GM19324 (cell line): Measurements from ENCODE around the gene TFDP2.
"Not testable (repeated sequence)": the region's sequence is repeated elsewhere in the genome, so short reads cannot be mapped to it uniquely, and the experiment has no call there.

Source experiments
- ATAC-seq: cut with Tn5 transposase; IDR thresholded peaks from one replicate; pipeline ENCODE4 v1.9.1; 2021; ENCODE audit warnings: mild to moderate bottlenecking, moderate library complexity; ENCODE audit not compliant: unreplicated experiment, low FRiP score

TFDP2 gene

DNA sequence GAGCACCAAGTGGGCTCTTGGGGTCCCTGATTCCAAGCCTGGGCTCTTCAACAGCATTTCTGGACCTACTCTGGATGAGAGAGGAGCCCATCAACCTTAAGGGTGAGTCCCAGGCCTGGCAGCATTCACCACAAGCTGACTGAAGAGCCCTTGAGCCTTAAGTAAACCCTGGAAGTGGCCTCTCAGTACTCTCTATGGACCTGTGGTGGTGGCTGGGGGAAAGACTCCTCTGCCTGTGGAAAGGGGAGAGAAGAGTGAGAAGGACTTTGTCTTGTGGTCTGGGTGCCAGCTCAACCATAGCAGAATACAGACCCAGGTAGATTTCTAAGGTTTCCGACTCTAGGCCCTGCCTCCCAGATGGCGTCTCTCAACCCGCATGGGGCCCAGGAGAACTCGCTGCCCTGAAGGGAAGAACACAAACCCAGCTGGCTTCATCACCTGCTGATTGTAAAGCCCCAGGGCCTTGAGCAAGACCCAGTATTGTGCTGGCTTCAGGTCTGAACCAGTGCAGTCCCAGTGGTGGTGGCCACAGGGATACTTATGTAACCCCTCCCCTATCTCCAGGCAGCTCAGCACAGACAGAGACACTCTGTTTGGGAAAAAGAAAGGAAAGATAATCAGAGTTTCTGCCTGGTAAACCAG lies 71.4 kb downstream of the TFDP2 start:
- no peak for ATAC-seq

DNA sequence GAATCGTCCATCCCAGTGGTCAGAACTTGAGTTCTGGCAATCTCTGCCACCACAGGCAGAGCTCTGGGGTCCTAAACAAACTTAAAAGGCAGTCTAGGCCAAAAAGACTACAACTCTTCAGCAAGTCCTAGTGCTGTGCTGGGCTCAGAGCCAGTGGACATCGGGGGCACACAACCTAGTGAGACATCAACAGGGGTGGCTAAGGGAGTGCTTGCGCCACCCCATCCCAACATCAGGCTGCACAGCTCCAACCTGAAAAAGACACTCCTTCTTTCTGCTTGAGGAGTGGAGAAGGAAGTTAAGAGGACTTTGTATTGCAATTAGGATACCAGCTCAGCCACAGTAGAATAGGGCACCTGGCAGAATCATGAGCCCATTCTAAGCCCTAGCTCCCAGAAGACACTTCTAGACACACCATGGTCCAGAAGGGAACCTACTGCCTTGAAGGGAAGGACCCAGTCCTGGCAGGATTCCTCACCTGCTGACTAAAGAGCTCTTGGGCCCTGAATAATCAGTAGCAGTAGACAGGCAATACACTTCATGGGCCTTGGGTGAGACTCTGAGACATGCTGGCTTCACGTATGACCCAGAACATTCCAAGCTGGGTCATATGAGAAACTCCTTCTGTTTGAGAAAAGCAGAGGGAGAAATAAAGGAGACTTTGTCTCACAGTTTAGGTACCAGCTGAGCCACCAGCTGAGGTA lies 72.0 kb downstream of the TFDP2 start:
- ATAC-seq = no peak

DNA sequence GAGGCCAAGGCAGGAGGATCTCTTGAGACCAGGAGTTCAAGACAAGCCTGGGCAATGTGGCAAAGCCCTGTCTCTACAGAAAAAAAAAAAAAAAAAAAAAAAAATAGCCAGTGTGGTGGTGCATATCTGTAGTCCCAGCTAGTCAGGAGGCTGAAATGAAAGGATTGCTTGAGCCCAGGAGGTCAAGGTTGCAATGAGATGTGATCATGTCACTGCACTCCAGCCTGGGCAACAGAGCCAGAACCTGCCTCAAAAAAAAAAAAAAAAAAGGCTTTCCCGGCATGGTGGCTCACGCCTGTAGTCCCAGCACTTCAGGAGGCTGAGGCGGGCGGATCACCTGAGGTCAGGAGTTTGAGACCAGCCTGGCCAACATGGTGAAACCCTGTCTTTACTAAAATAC lies 73.7 kb downstream of the TFDP2 start:
- ATAC-seq = not testable (repeated sequence)

DNA sequence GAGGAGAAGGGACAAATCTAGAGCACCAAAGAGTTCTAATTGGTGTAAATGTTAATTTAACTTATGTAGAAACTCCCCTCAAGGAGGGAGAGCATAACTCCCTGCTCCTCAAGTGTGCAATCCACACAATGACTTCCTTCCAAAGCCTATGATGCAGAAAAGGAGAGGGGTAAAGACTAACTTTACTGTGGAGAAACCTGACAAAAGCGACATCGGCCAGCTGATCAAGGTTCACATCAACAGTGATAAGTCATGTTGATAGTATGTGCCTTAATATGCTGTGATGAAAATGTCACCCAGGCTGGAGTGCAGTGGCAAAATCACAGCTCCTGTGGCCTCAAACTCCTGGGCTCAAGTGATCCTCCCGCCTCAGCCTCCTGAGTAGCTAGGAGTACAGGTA lies 76.5 kb downstream of the TFDP2 start:
- ATAC-seq = no peak

DNA sequence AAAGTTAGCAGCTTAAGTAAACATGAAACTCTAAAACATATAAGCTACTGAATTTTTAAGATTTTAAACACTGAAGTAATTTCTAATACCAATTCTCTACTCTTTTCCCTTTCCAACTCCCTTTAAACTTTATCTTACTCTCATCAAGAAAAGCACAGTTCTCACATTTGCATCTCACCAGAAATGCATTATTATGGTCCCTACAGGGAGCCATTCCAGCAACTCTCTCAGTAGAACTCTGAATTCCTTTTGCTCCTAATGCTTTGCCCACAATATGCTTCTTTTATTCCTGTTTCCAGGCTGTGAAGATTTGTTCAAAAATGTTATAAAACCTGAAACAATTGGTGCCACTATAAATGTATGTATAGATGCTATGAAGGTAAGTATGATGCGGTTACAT lies 83.4 kb downstream of the TFDP2 start:
- ATAC-seq = no peak

DNA sequence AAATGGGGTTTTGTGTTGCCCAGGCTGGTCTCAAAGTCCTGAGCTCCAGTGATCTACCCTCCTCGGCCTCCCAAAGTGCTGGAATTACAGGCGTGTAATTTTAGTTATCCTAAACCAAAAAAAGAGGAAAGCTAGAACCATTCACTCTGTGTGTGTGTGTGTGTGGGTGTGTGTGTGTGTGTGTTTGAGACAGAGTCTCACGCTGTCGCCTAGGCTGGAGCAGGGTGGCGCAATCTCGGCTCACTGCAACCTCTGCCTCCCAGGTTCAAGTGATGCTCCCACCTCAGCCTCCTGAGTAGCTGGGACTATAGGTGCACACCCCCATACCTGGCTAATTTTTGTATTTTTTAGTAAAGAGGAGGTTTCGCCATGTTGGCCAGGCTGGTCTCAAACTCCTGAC lies 84.0 kb downstream of the TFDP2 start:
- ATAC-seq = no peak

DNA sequence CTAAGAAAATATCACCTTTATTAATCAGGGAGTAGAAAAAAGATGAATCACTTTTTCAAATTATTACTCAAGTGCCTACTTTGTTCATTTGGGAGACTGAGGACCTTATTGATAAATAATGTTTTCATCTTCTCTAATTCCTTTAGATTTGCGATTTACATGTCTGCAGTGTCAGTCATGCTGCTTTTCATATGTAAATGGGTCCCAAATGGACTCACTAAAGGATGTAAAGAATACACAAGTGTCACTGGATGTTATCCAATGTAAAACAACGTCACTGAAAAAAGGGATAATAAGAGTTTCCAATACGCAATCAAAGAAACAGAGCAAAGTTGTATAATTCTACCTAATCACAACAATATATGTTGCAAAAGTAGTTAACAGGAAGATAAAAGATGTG lies 84.9 kb downstream of the TFDP2 start:
- no peak for ATAC-seq

DNA sequence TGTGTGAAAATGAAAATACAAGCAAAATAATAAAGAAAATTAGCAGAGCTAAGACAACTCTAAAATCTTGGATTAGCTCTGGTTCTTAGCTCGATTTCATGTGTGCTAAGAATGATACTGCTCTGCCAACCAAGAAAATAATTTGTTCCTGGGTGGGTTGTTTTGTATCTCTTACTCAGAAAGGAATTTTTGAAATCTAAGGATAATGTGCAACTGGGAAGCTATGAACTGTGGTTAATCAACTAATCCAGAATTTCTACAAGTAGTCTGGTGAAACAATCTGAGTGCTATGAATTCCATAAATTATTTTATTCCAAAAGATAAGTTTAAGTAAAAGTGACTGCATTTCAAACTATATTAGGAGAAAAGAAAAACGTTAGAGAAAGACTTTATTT lies 92.0 kb downstream of the TFDP2 start:
- ATAC-seq = no peak

DNA sequence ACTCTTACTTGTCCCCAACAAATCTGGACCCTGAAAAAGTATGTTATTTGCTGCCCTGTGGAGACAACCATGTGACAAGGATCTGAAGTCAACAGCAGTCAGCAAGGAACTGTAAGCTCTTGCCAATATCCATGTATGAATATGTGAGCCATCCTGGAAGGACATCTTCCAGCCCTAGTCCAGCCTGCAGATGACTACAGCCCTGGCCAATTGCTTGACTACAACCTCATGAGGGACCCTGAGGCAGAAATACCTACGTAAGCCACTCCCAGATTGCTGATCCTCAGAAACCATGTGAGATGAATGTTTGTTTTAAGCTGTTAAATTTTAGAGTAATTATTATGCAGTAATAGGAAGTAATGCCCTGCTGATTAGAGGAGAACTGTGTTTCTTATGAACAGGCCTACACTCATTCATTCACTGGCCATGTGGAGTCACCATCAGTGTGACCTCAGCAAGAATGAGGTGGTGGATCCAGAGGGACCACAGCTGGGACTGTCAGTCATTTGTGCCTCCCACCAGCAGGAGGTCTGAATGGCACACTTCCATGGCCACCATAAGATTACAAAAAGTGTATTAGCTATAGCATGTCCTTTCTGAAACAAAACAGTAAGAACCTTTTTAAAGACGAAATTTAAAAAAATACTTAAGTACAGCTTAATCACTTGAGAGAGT lies 92.6 kb downstream of the TFDP2 start:
- ATAC-seq = no peak

DNA sequence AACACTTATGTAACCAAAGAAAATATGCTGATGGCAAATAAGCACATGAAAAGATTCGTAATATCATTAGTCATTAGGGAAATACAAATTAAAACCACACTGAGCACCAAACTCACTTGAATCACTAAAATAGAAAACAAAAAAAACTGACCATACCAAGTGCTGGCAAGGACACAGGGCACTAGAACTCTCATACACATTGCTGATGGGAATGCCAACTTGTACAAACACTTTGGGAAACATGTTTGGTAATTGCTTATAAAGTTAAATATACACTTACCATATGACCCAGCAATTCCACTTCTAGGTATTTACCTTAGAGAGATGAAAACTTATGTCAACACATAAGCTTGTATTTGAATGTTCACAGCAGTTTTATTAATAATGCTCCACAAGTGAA lies 95.5 kb downstream of the TFDP2 start:
- ATAC-seq = no peak

DNA sequence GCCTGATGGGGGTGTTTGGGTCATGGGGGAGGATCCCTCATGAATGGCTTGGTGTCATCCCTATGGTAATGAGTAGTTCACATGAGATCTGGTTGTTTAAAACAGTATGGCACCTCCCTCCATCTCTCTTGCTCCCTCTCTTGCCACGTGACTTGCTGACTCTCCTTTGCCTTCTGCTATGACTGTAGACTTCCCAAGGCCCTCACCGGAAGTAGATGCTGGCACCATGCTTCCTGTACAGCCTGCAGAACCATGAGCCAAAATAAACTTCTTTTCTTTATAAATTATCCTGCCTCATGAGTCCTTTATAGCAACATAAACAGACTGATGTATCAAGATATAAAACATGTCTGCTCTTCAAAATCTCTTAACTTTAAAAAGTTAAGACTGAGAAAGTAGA lies 96.1 kb downstream of the TFDP2 start:
- ATAC-seq = no peak

DNA sequence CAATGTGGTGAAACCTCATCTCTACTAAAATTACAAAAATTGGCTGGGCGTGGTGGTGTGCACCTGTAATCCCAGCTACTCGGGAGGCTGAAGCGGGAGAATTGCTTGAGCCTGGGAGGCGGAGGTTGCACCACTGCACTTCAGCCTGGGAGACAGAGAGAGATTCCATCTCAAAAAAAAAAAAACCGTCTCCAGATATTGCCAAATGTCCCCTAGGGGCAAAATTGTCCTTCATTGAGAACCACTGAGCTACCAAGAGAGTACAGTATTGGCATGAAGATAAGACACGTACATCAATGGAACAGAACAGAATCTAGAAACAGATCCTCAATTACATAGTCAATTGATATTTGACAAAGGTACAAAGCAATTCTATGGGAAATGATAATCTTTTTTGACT lies 98.0 kb downstream of the TFDP2 start:
- no peak for ATAC-seq

DNA sequence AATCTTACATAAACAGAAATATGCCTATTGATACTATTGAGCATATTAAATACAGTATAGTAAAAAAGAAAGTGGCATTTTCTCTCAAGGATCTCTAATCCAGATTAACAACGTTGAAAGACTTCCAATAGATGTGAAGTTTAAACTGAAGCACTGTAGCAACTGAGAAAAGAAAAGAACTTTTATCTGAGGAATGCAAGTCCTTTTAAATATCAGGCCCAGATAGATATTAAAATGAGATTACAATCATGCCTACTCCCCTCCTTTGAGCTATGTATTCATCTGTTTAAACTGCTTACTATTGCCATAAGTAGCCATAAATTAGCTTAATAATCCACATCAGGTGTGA lies 102.3 kb downstream of the TFDP2 start:
- ATAC-seq = no peak

DNA sequence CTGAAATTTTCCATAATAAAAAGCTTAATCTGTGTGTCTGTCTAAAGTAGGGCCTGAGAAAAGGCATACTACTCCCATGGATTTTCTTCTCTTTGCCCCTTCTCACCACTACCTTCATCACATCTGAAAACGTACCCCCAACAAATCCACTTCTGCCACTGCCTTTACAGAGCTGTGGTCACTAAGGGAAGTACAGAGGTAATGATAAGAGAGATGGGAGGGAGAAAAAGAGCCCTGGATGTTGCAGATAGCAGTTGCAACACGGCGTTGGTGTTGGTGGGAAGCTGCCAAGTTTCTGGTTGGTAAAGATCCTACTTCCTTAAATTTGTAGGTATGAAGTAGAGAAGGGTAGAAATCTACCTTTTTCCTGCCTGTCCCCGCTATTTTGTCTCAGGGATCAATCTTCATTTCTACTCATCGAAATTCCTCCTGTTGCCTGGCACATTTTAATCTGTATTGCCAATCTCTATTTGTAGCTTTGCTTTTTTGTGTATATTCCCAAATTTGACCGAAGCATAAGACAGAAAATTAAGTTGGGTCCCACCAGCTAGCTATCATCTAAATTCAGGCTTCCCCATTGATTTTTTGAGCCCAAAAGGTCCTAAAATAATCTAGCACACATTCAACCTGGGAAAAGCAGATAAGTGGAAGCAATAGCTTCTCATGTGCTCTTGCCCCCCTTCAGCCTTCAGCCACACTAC lies 102.9 kb downstream of the TFDP2 start:
- ATAC-seq = no peak

DNA sequence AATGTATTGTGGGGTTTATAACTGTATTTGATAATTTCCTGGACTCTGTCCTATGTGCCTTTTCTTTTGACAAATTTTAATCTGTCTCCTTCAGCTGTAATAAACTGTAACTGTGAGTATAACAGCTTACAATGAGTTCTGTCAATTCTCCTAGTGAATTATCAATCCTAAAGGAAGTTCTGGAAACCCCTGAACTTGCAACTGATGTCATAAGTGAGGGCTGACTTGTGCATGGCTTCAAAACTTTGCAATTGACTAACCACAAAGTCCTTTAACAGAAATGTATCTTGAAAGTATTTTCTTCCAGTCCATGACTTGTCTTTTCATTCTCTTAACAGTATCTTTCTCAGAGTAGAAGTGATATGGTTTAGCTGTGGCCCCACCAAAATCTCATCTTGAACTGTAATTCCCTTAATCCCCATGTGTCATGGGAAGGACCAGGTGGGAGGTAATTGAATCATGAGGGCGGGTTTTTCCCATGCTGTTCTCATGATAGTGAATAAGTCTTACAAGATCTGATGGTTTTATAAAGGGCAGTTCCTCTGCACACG lies 108.3 kb downstream of the TFDP2 start:
- no peak for ATAC-seq

DNA sequence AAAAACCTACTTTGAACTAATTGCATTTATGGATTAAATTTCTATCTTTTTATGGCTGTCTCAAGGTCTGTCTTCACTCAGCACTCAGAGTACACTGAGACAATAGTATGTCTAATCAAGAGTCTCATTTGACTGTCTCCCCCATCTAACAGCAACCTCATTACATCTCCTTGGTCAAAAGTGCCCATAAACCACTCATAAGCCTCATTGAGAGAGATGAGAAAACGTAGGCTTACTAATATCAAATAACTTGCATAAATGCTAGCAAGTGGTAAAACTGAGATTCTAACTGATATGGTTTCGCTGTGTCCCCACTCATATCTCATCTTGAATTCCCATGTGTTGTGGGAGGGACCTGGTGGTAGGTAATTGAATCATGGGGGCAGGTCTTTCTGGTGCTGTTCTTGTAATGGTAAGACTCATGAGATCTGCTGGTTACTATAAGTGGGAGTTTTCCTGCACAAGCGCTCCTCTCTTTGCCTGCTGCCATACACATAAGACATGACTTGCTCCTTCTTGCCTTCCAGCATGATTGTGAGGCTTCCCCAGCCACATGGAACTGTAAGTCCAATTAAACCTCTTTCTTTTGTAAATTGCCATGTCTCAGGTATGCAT lies 113.9 kb downstream of the TFDP2 start:
- ATAC-seq = no peak

DNA sequence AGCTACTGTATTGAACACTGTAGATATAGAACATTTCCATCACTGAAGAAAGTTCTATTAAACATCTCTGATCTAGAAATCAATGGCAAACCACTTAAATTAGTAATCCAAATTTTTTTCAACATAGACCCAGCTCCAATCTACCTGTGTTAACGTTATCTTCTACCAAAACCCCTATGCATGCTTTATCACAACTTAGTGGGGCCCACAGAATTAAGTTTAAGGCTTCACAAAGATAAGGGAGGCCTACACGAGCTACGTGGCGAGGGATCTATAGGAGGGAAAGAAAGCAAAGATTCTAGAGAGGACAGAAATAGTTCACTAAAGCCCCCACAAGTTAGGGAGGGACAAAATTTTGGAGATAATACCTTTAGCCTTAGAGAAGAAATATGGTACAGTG lies 116.1 kb downstream of the TFDP2 start:
- ATAC-seq = no peak

DNA sequence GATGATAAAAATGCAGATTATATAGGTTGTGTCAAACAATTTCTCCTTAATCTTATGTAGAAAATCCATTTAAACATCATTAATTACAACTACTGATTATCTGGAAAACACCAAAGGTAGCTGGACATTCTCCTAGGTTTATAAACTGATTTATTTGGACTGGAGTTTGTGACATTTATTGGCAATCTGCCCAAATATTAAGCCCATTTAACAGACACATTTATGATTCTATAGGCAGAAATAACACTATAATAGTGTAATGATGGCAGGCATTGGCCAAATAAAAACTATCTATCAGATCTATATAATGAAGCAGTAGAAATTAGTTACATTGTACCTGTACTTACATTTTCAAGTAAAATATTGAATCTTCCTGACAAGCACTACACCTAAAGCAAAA lies 117.8 kb downstream of the TFDP2 start:
- no peak for ATAC-seq

DNA sequence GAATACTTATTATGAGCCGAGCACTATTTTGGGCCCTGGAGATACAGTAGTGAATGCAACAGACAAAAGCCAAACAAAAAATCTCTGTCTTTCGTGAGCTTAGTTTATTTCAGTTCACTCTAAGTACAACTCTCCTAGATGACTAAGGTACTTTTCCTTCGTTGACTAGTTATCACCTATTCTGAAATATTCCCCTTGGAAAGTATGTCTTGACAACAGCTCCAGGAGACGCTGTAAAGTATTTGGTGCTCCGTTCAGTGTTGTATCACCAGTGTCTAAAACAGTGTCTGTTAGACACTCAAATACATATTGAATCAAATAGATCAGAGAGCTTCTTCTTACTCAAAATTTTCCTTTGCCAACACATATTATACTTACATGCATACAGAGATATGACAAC lies 119.6 kb downstream of the TFDP2 start:
- ATAC-seq = no peak

DNA sequence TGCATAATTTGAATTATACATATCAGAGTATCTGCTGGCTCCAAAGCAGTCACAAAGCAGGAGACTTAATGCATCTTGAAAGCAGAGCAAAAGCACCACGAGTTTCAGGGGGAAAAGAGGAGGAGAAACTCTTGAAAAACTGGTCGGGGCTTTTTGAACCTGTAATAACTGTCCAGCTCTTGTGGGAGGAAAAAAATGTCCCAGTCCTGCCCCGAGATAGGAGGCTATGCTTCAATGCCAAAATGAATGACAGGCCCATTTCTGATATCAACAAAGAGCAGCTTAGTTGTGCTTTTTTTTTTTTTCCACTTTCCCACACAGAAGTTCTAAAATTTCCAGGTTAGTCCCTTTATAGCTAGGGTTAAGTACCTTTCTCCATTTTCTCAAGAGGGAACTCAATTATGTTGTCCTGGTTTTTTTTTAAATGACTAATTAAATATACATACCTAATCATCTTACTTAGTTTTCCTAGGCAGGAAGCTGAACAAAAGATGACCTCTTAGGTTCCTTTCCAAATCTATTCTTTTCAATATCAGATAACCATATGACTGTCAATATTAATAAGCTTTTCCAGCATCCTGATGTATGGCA lies 120.2 kb downstream of the TFDP2 start:
- ATAC-seq = no peak
